ENCODE data around the gene SMG5. TPM values are rescaled to one million over a fixed set of nuclear protein-coding genes. Genes with fewer than 3 reads are reported as not detected.

SMG5 gene
- total RNA-seq, 6 experiments from 2014 or later: 28.1 to 58.8 (median 48.2) TPM

GRCh38 chr1:156242738-156243137, 39.9 kb downstream of the SMG5 start:
- H3K36me3 ChIP-seq: peaks cover 0 to 20% (median 8%) of the 10 kb centered on the region in 4 donors
- H3K4me3 ChIP-seq: no peak overlapping the region
- TF ChIP-seq POLR2A (IDR thresholded peaks at IDR 0.05): no peak
- TF ChIP-seq CTCF (IDR thresholded peaks at IDR 0.05): no peak
- ATAC-seq: no peak
- no peaks in the 10 kb centered on the region for H3K9me3 ChIP-seq
- no peaks in the 10 kb centered on the region for H3K27me3 ChIP-seq
- WGBS (ENCODE audit: insufficient coverage, low coverage, low lambda C conversion rate, missing lambda C conversion rate): 100% methylated on average over 1 of the region's 10 CpGs
- no peak overlapping the region for H3K27ac ChIP-seq
- intact Hi-C loops (cut with DNase I): loop anchor here in 1 of 2 donors (10.0 kb wide), 1 partner anchor 108 kb away; no protein-coding TSS in a partner anchor
- peaks cover 0 to 10% (median 0%) of the 10 kb centered on the region in 4 donors for H3K4me1 ChIP-seq
- no peak for DNase-seq

GRCh38 chr1:156241926-156242325, 40.7 kb downstream of the SMG5 start, which contains the start of gene BGLAP:
TSS of gene BGLAP (plus strand) at chr1:156242184. CDS start at chr1:156242232, 48 bp downstream.
- 80% methylated on average over 1 of the region's 14 CpGs for WGBS (ENCODE audit: insufficient coverage, low coverage, low lambda C conversion rate, missing lambda C conversion rate)
- Histone ChIP-seq H3K36me3 (peaks cover 0 to 27% (median 12%) of the 10 kb centered on the region in 4 donors), H3K9me3 (no peaks in the 10 kb centered on the region), H3K4me1 (peaks cover 0 to 10% (median 0%) of the 10 kb centered on the region in 4 donors), H3K27me3 (no peaks in the 10 kb centered on the region), H3K27ac (no peak within 1 kb of the TSS), H3K4me3 (no peak within 1 kb of the TSS)
- no peak for DNase-seq
- ATAC-seq: no peak
- TF ChIP-seq POLR2A (IDR thresholded peaks at IDR 0.05) (no peak), CTCF (IDR thresholded peaks at IDR 0.05) (no peak)
- intact Hi-C loops (cut with DNase I): loop anchor here in 1 of 2 donors (10.0 kb wide), 1 partner anchor 107 kb away; no protein-coding TSS in a partner anchor

- ATAC-seq: no peak
- Histone ChIP-seq H3K27ac (no peak overlapping the region), H3K27me3 (no peaks in the 10 kb centered on the region), H3K9me3 (no peaks in the 10 kb centered on the region), H3K36me3 (peaks cover 0 to 32% (median 16%) of the 10 kb centered on the region in 4 donors), H3K4me1 (peaks cover 0 to 10% (median 0%) of the 10 kb centered on the region in 4 donors), H3K4me3 (no peak overlapping the region)
- intact Hi-C loops (cut with DNase I): loop anchor here in 1 of 2 donors (10.0 kb wide), 1 partner anchor 107 kb away; no protein-coding TSS in a partner anchor
- 20% methylated on average over 1 of the region's 15 CpGs for WGBS (ENCODE audit: insufficient coverage, low coverage, low lambda C conversion rate, missing lambda C conversion rate)
- DNase-seq: no peak
- TF ChIP-seq CTCF (IDR thresholded peaks at IDR 0.05): no peak
- TF ChIP-seq POLR2A (IDR thresholded peaks at IDR 0.05): no peak
Measured at GRCh38 chr1:156241311-156241811, 41.3 kb downstream of the SMG5 start.

DNA sequence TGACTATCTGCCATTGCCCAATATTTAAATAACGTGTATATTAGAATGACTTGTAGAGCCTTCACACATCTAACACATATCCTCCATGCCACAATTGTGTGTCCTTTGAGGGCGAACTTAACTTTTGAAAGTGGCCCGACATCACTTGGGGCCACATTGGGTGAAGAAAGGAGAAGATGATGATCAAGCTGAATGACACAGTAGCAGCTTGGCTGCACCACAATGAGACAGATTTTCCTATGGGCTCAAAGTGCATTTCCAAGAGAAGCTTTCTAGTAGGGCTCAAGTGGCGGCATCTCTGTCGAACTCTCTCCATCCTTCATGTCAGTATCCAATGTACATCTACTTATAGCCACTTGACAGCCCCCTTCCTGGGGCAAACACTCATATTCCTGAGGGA, 44.4 kb downstream of the SMG5 start:
- no peaks in the 10 kb centered on the region for H3K9me3 ChIP-seq
- no peaks in the 10 kb centered on the region for H3K4me1 ChIP-seq
- WGBS (ENCODE audit: insufficient coverage, low coverage, low lambda C conversion rate, missing lambda C conversion rate): 86% methylated on average over 4 of the region's 5 CpGs
- peaks cover 0 to 49% (median 23%) of the 10 kb centered on the region in 4 donors for H3K36me3 ChIP-seq
- intact Hi-C loops (cut with DNase I): no loop called here
- H3K27ac ChIP-seq: no peak overlapping the region
- H3K27me3 ChIP-seq: no peaks in the 10 kb centered on the region
- H3K4me3 ChIP-seq: no peak overlapping the region
- DNase-seq (no peak), ATAC-seq (no peak)
- TF ChIP-seq CTCF (IDR thresholded peaks at IDR 0.05): no peak
- no peak for TF ChIP-seq POLR2A (IDR thresholded peaks at IDR 0.05)
